GM12865 (cell line): ENCODE measurements around the gene SNX19.

Source experiments
- DNase-seq: peaks from one replicate; pipeline ENCODE4 v3.0.0; 2010; ENCODE audit warnings: low read depth
- H3K4me3 ChIP-seq: 2 replicates; pipeline ENCODE4 v1.5.1; 2011; ENCODE audit warnings: mild to moderate bottlenecking, low read depth, low read length, control low read depth
- TF ChIP-seq, protein P1 (sequence below): IDR thresholded peaks from 2 replicates; pipeline ENCODE4 v1.5.1; 2011; ENCODE audit warnings: low read length, control low read depth, low read depth, inconsistent platforms; ENCODE audit not compliant: insufficient read depth; ENCODE audit errors: missing control alignments

The SNX19 gene

GRCh38 chr11:130908061-130908460, 8.2 kb downstream of the SNX19 start:
- no peak for DNase-seq
- no peak overlapping the region for H3K4me3 ChIP-seq
- TF ChIP-seq, protein P1, sequence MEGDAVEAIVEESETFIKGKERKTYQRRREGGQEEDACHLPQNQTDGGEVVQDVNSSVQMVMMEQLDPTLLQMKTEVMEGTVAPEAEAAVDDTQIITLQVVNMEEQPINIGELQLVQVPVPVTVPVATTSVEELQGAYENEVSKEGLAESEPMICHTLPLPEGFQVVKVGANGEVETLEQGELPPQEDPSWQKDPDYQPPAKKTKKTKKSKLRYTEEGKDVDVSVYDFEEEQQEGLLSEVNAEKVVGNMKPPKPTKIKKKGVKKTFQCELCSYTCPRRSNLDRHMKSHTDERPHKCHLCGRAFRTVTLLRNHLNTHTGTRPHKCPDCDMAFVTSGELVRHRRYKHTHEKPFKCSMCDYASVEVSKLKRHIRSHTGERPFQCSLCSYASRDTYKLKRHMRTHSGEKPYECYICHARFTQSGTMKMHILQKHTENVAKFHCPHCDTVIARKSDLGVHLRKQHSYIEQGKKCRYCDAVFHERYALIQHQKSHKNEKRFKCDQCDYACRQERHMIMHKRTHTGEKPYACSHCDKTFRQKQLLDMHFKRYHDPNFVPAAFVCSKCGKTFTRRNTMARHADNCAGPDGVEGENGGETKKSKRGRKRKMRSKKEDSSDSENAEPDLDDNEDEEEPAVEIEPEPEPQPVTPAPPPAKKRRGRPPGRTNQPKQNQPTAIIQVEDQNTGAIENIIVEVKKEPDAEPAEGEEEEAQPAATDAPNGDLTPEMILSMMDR: no peak

DNA sequence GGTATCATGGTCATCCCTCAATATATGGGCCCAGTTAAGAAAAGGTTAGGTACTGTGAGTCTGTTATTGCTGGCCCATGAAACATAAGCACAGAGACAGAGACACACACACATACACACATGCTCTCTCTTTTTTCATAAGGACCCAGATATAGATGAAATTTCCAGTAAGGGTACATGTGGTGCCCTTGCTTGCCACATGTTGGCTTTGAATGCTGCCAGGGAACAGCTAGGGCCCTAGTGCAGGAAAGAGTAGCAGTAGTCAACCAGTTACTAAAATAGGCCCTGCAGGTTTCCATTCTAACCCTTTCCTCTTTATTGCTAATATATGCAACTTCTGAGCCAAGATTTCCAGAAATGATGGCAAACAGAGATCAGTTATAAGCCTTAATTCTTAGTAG, 9.1 kb downstream of the SNX19 start:
- TF ChIP-seq, protein P1: no peak
- H3K4me3 ChIP-seq: no peak overlapping the region
- DNase-seq: no peak

GRCh38 chr11:130906616-130907015, 9.7 kb downstream of the SNX19 start:
- TF ChIP-seq, protein P1: no peak
- no peak for DNase-seq
- H3K4me3 ChIP-seq: no peak overlapping the region

GRCh38 chr11:130905512-130905911, 10.8 kb downstream of the SNX19 start:
- DNase-seq: no peak
- TF ChIP-seq, protein P1: no peak

GRCh38 chr11:130904380-130904779, 11.9 kb downstream of the SNX19 start:
- DNase-seq: no peak
- TF ChIP-seq, protein P1: no peak
- H3K4me3 ChIP-seq: no peak overlapping the region

More at GRCh38 chr11:130905512-130905911, 10.8 kb downstream of the SNX19 start:
- no peak overlapping the region for H3K4me3 ChIP-seq

DNA sequence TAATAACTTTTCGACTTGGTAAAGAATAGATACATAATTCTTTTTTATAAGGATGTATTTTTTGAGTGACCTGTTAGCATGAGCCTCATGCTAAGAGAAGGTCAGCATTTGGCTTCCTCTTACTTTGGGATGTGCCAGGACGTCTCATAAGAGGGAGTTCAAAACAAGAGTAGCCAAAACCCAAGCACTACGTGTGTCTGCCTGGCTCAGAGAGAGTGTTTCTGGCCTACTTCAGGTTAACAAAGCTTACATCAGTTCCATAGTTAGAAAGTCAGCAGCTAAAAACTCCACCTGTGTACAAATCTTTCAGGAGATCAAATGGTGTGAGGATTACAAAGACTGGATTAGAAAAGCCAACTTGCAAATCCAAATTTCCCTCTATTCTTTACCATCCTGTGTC, 13.9 kb downstream of the SNX19 start:
- DNase-seq: no peak
- H3K4me3 ChIP-seq: no peak overlapping the region
- TF ChIP-seq, protein P1: no peak

GRCh38 chr11:130899106-130899505, 17.2 kb downstream of the SNX19 start:
- TF ChIP-seq, protein P1: no peak

More at GRCh38 chr11:130899106-130899505, 17.2 kb downstream of the SNX19 start:
- DNase-seq: no peak
- H3K4me3 ChIP-seq: no peak overlapping the region
